ENCODE measurements around the gene PAPSS1.
A peak's percentile ranks its signal among the peaks of the same experiment; 100 is the strongest.

PAPSS1 gene

GRCh38 chr4:107682306-107682705 is 37.7 kb downstream of the PAPSS1 start:
- CTCF ChIA-PET, result no interaction called here
- no peak overlapping the region for H3K27ac ChIP-seq
- no peak for DNase-seq (ENCODE audit: low spot score)
- POLR2A ChIA-PET (ENCODE audit: low non-redundant PET), result no interaction called here
- TF ChIP-seq CTCF (conservative IDR thresholded peaks at IDR 0.05; ENCODE audit: low read depth), result no peak

GRCh38 chr4:107669068-107669467 is 51.0 kb downstream of the PAPSS1 start:
- DNase-seq (ENCODE audit: low spot score), result no peak
- CTCF ChIA-PET, result no interaction called here
- H3K27ac ChIP-seq, result no peak overlapping the region
- TF ChIP-seq CTCF (conservative IDR thresholded peaks at IDR 0.05; ENCODE audit: low read depth), result no peak
- POLR2A ChIA-PET (ENCODE audit: low non-redundant PET), result no interaction called here

GRCh38 chr4:107666134-107666533 is 53.9 kb downstream of the PAPSS1 start:
- no peak for DNase-seq (ENCODE audit: low spot score)
- CTCF ChIA-PET, result interaction anchor here (0.7 kb wide), 1 partner anchor 857 kb away, joined by 3 read pairs; no protein-coding TSS in a partner anchor

GRCh38 chr4:107665001-107665400 is 55.0 kb downstream of the PAPSS1 start:
- TF ChIP-seq CTCF (conservative IDR thresholded peaks at IDR 0.05; ENCODE audit: low read depth), result no peak
- ChIA-PET POLR2A (ENCODE audit: low non-redundant PET) (no interaction called here), CTCF (no interaction called here)
- no peak for DNase-seq (ENCODE audit: low spot score)
- H3K27ac ChIP-seq, result no peak overlapping the region

More at GRCh38 chr4:107666134-107666533, 53.9 kb downstream of the PAPSS1 start:
- no peak overlapping the region for H3K27ac ChIP-seq
- TF ChIP-seq CTCF (conservative IDR thresholded peaks at IDR 0.05; ENCODE audit: low read depth), result peak; percentile 28; the same call in 1 of the 2 replicates
- POLR2A ChIA-PET (ENCODE audit: low non-redundant PET), result no interaction called here

- H3K27ac ChIP-seq, result no peak overlapping the region
- no peak for DNase-seq (ENCODE audit: low spot score)
- POLR2A ChIA-PET (ENCODE audit: low non-redundant PET), result no interaction called here
- TF ChIP-seq CTCF (conservative IDR thresholded peaks at IDR 0.05; ENCODE audit: low read depth), result no peak
- CTCF ChIA-PET, result interaction anchor here (0.7 kb wide), 1 partner anchor 644 kb away, joined by 3 read pairs; no protein-coding TSS in a partner anchor
These were observed 61.4 kb downstream of the PAPSS1 start for GRCh38 chr4:107658400-107659336.

GRCh38 chr4:107655289-107655688 is 64.7 kb downstream of the PAPSS1 start:
- H3K27ac ChIP-seq, result no peak overlapping the region
- no peak for DNase-seq (ENCODE audit: low spot score)
- POLR2A ChIA-PET (ENCODE audit: low non-redundant PET), result no interaction called here
- no peak for TF ChIP-seq CTCF (conservative IDR thresholded peaks at IDR 0.05; ENCODE audit: low read depth)
- CTCF ChIA-PET, result interaction anchor here (0.6 kb wide), 1 partner anchor 11 kb away, joined by 3 read pairs; no protein-coding TSS in a partner anchor

All from RWPE1 (cell line).